HTERT RPE-1 (cell line): Measurements from ENCODE around the gene HDGFL1.

Experiments used
- in situ Hi-C: fragments of 300-500 bp; cut with MboI; formaldehyde crosslinking; loops from 4 replicates; pipeline ENCODE4 v1.14.3; 2020; ENCODE audit warnings: low sequenced_read_pairs

Gene HDGFL1

GRCh38 chr6:22589118-22589517, 19.8 kb downstream of the HDGFL1 start:
- in situ Hi-C loops: no loop called here

- in situ Hi-C loops: no loop called here
Observed at GRCh38 chr6:22590423-22590822, 21.1 kb downstream of the HDGFL1 start.

- in situ Hi-C loops: no loop called here
Observed at GRCh38 chr6:22593895-22594294, 24.5 kb downstream of the HDGFL1 start.

GRCh38 chr6:22596011-22596410, 26.6 kb downstream of the HDGFL1 start:
- in situ Hi-C loops: no loop called here

- in situ Hi-C loops: no loop called here
Observed at GRCh38 chr6:22598339-22598738, 29.0 kb downstream of the HDGFL1 start.

GRCh38 chr6:22600059-22600458, 30.7 kb downstream of the HDGFL1 start:
- in situ Hi-C loops: no loop called here

GRCh38 chr6:22601984-22602383, 32.6 kb downstream of the HDGFL1 start:
- in situ Hi-C loops: no loop called here

- in situ Hi-C loops: no loop called here
Observed at GRCh38 chr6:22605736-22606135, 36.4 kb downstream of the HDGFL1 start.

- in situ Hi-C loops: no loop called here
Observed at GRCh38 chr6:22610127-22610526, 40.8 kb downstream of the HDGFL1 start.

- in situ Hi-C loops: no loop called here
Observed at GRCh38 chr6:22612236-22612635, 42.9 kb downstream of the HDGFL1 start.

- in situ Hi-C loops: no loop called here
Observed at GRCh38 chr6:22613051-22613450, 43.7 kb downstream of the HDGFL1 start.

- in situ Hi-C loops: no loop called here
Observed at GRCh38 chr6:22613695-22614094, 44.3 kb downstream of the HDGFL1 start.

GRCh38 chr6:22614547-22614946, 45.2 kb downstream of the HDGFL1 start:
- in situ Hi-C loops: no loop called here

- in situ Hi-C loops: no loop called here
Observed at GRCh38 chr6:22621028-22621427, 51.7 kb downstream of the HDGFL1 start.
